SK-N-MC (cell line): ENCODE results near the gene EDC3.

Experiments
- DNase-seq: peaks from one replicate; pipeline ENCODE4 v3.0.0-alpha.2; 2011; ENCODE audit warnings: low read depth, low spot score
- H3K27ac ChIP-seq: fragments of 200-600 bp; sonication (generic); 2 replicates; pipeline ENCODE4 v1.5.1; 2016; ENCODE audit warnings: mixed run types
- H3K36me3 ChIP-seq: fragments of 200-600 bp; sonication (generic); 2 replicates; pipeline ENCODE4 v1.6.1; 2017; ENCODE audit warnings: antibody characterized with exemption, low read length, mixed read lengths; ENCODE audit not compliant: insufficient read depth
- H3K4me3 ChIP-seq: fragments of 200-600 bp; sonication (generic); 2 replicates; pipeline ENCODE4 v1.5.1; 2016
- H3K9ac ChIP-seq: fragments of 200-600 bp; sonication (generic); 2 replicates; pipeline ENCODE4 v1.8.0; 2017; ENCODE audit warnings: mixed run types, mixed read lengths; ENCODE audit not compliant: insufficient read length
- H3K9me3 ChIP-seq: fragments of 200-600 bp; sonication (generic); 2 replicates; pipeline ENCODE4 v1.6.1; 2017; ENCODE audit warnings: low read depth, mild to moderate bottlenecking, antibody characterized with exemption, low read length, moderate library complexity, mixed read lengths
- EZH2 ChIP-seq: fragments of 200-600 bp; sonication (generic); IDR thresholded peaks from one replicate; pipeline ENCODE4 v1.6.1; 2017; ENCODE audit warnings: antibody characterized with exemption
- FOXP2 ChIP-seq: optimal IDR thresholded peaks from 2 replicates; pipeline ENCODE3; 2011; ENCODE audit warnings: mild to moderate bottlenecking, moderate library complexity; ENCODE audit not compliant: insufficient read depth; ENCODE audit errors: extremely low read length, control extremely low read depth
- POLR2AphosphoS5 ChIP-seq: IDR thresholded peaks from 2 replicates; pipeline ENCODE4 v1.6.1; 2012; ENCODE audit warnings: mild to moderate bottlenecking, low read depth, low read length, borderline replicate concordance

Gene EDC3

GRCh38 chr15:74716651-74717050 lies 20.8 kb upstream of the EDC3 start:
- TF ChIP-seq FOXP2: no peak
- TF ChIP-seq EZH2: no peak
- TF ChIP-seq POLR2AphosphoS5: no peak
- Histone ChIP-seq H3K9me3 (no peaks in the 10 kb centered on the region), H3K4me3 (no peak overlapping the region), H3K9ac (no peak overlapping the region), H3K27ac (no peak overlapping the region), H3K36me3 (no peaks in the 10 kb centered on the region)
- no peak for DNase-seq

DNA sequence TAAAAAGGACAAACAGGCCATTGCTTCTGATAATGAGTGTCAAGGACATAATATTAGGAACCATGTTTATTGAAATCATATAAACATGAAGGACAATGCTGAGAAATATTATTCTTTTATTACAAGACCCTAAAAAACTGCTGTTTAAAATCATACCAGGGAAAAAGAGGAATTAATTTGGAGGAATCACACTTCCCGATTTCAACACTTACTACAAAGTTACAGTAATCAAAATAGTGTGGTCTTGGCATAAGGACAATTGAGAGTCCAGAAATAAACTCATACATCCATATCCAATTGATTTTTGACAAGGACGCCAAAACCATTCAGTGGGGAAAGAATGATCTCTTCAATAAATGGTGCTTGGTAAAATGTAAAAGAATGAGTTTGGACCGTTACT lies 16.5 kb upstream of the EDC3 start:
- TF ChIP-seq FOXP2 (no peak), POLR2AphosphoS5 (no peak), EZH2 (no peak)
- no peak overlapping the region for H3K27ac ChIP-seq
- no peaks in the 10 kb centered on the region for H3K9me3 ChIP-seq
- no peaks in the 10 kb centered on the region for H3K36me3 ChIP-seq
- H3K9ac ChIP-seq: no peak overlapping the region
- no peak overlapping the region for H3K4me3 ChIP-seq
- DNase-seq: no peak

DNA sequence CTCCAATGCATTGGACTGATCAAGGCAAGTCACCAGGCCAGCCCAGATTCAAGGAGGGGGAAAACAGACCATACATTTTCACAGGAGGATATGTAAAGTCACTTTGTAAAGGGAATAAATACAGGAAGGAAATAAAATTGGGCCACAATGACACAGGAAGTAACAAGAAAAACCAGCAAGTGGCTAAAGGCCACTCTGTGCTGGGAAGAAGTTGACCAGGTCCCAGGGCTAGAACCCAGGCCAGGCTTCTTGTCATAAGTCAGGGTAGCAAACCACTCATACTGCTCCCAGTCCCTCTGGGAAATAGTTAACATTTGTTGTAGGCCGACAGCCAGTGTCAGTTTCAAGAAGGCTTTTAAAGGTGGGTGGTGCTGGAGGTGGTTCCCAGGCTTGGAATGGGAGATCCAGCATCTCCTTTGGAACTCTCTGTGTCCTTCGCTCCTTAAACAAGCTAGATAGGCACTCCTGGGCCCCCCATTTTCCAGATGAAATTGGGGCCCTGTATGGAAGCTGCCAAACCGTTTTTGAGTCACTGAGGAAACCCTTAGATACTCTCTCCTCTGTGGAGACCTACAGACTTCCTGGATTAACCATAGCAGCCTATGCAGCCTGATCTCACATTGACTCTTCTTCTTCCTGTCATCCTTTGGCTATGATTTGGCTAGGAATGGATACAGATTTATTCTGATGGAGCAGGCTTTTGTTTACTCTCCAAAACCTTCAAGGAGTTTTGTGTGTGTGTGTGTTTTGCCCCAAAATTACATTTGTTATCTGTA lies 14.7 kb upstream of the EDC3 start:
- TF ChIP-seq POLR2AphosphoS5: no peak
- TF ChIP-seq EZH2: no peak
- no peak for TF ChIP-seq FOXP2
- Histone ChIP-seq H3K4me3 (no peak overlapping the region), H3K9me3 (no peaks in the 10 kb centered on the region), H3K9ac (no peak overlapping the region), H3K36me3 (no peaks in the 10 kb centered on the region), H3K27ac (no peak overlapping the region)
- no peak for DNase-seq

- no peak overlapping the region for H3K27ac ChIP-seq
- no peak for DNase-seq
- no peaks in the 10 kb centered on the region for H3K36me3 ChIP-seq
- H3K4me3 ChIP-seq: no peak overlapping the region
- no peak overlapping the region for H3K9ac ChIP-seq
- TF ChIP-seq EZH2 (no peak), POLR2AphosphoS5 (no peak), FOXP2 (no peak)
- no peaks in the 10 kb centered on the region for H3K9me3 ChIP-seq
These were observed 14.1 kb upstream of the EDC3 start for GRCh38 chr15:74709892-74710291.

- Histone ChIP-seq H3K9me3 (no peaks in the 10 kb centered on the region), H3K4me3 (no peak overlapping the region), H3K9ac (no peak overlapping the region), H3K36me3 (no peaks in the 10 kb centered on the region), H3K27ac (no peak overlapping the region)
- TF ChIP-seq FOXP2 (no peak), POLR2AphosphoS5 (no peak)
- DNase-seq: no peak
These were observed 13.2 kb upstream of the EDC3 start for GRCh38 chr15:74709011-74709410.

- TF ChIP-seq FOXP2 (no peak), POLR2AphosphoS5 (no peak), EZH2 (no peak)
- Histone ChIP-seq H3K27ac (no peak overlapping the region), H3K9ac (peak overlapping the region; percentile 96), H3K4me3 (peak overlapping the region; percentile 96), H3K9me3 (no peaks in the 10 kb centered on the region), H3K36me3 (no peaks in the 10 kb centered on the region)
- DNase-seq: no peak
These were observed 984 bp upstream of the EDC3 start for GRCh38 chr15:74696808-74697207.

DNA sequence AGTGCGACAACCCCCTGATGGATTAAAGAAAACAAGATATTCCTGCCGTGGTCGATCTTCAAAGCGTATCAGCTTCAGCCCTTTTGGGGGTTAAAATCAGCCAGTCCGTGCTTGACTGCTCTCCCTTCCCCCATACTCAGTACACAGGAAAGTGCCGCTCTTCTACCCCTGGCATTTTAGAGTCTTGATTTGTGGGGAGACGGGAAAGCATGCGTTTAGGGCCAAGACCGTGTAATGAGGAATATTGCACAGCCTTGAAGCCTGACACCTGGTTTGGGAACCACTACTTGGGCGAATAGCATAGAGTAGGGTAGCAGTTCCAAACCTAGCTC lies 540 bp upstream of the EDC3 start:
- DNase-seq: no peak
- Histone ChIP-seq H3K36me3 (no peaks in the 10 kb centered on the region), H3K9ac (peak overlapping the region; percentile 96), H3K27ac (no peak overlapping the region; the same call in 1 of the 2 replicates), H3K9me3 (no peaks in the 10 kb centered on the region), H3K4me3 (peak overlapping the region; percentile 96)
- TF ChIP-seq FOXP2: no peak
- no peak for TF ChIP-seq EZH2
- TF ChIP-seq POLR2AphosphoS5: no peak

GRCh38 chr15:74692327-74692726 lies 3.5 kb downstream of the EDC3 start:
- TF ChIP-seq POLR2AphosphoS5 (no peak), EZH2 (no peak), FOXP2 (no peak)
- Histone ChIP-seq H3K4me3 (no peak overlapping the region), H3K36me3 (peaks cover 3% of the 10 kb centered on the region; the same call in 1 of the 2 replicates), H3K9ac (no peak overlapping the region), H3K27ac (no peak overlapping the region), H3K9me3 (peaks cover 3% of the 10 kb centered on the region; the same call in 1 of the 2 replicates)
- no peak for DNase-seq

- Histone ChIP-seq H3K36me3 (peaks cover 21% of the 10 kb centered on the region), H3K27ac (no peak overlapping the region), H3K9me3 (peaks cover 7% of the 10 kb centered on the region; the same call in 1 of the 2 replicates), H3K9ac (no peak overlapping the region), H3K4me3 (no peak overlapping the region)
- DNase-seq: no peak
- TF ChIP-seq POLR2AphosphoS5 (no peak), FOXP2 (no peak), EZH2 (no peak)
These were observed 12.1 kb downstream of the EDC3 start for GRCh38 chr15:74683758-74684157.
